ENCODE measurements around the gene RPL21. TPM values are rescaled to one million over a fixed set of nuclear protein-coding genes. Genes with fewer than 3 reads are reported as not detected.
A peak's percentile ranks its signal among the peaks of the same experiment; 100 is the strongest.

The RPL21 gene
- total RNA-seq, 2 experiments from 2014 or later = 1,401 to 1,445 TPM

DNA sequence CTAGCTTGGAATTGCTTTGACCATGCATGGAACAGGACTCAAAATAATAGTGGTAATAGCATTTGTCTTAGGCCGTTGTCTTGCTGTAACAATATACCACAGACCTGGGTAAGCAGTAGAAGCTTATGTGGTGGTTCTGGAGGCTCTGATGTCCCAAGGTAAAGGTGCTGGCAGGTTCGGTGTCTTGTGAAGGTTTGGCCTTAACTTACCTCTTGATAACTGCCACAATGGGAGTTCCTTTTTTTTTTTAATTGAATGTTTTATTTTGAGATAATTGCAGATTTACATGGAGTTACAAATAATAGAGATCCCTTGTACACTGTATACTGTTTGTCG is 5.8 kb downstream of the RPL21 start:
- Mint-ChIP-seq H3K4me3 (no peak overlapping the region), H3K4me1 (ENCODE audit: low read depth) (peaks cover 73% of the 10 kb centered on the region), H3K27ac (peak overlapping the region; percentile 81), H3K36me3 (ENCODE audit: low read depth) (peaks cover 84% of the 10 kb centered on the region), H3K9me3 (no peaks in the 10 kb centered on the region), H3K27me3 (no peaks in the 10 kb centered on the region)
- no peak for DNase-seq
- TF ChIP-seq, protein P1, sequence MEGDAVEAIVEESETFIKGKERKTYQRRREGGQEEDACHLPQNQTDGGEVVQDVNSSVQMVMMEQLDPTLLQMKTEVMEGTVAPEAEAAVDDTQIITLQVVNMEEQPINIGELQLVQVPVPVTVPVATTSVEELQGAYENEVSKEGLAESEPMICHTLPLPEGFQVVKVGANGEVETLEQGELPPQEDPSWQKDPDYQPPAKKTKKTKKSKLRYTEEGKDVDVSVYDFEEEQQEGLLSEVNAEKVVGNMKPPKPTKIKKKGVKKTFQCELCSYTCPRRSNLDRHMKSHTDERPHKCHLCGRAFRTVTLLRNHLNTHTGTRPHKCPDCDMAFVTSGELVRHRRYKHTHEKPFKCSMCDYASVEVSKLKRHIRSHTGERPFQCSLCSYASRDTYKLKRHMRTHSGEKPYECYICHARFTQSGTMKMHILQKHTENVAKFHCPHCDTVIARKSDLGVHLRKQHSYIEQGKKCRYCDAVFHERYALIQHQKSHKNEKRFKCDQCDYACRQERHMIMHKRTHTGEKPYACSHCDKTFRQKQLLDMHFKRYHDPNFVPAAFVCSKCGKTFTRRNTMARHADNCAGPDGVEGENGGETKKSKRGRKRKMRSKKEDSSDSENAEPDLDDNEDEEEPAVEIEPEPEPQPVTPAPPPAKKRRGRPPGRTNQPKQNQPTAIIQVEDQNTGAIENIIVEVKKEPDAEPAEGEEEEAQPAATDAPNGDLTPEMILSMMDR (IDR thresholded peaks at IDR 0.05) = no peak
- ChIA-PET CTCF (interaction anchor here (1.7 to 5.9 kb wide), 2 partner anchors 11 to 14 kb away, joined by 7 to 30 read pairs; partner anchors contain the start of gene RASL11A), POLR2A (interaction anchor here (0.7 to 8.3 kb wide), 5 partner anchors 12 to 313 kb away, joined by 3 to 93 read pairs (median 7); partner anchors contain the start of gene RASL11A)
- no peak for ATAC-seq
- intact Hi-C loops (cut with micrococcal nuclease) = loop anchor here (10.0 kb wide), 1 partner anchor 168 kb away; the partner anchor contains the start of gene GTF3A

DNA sequence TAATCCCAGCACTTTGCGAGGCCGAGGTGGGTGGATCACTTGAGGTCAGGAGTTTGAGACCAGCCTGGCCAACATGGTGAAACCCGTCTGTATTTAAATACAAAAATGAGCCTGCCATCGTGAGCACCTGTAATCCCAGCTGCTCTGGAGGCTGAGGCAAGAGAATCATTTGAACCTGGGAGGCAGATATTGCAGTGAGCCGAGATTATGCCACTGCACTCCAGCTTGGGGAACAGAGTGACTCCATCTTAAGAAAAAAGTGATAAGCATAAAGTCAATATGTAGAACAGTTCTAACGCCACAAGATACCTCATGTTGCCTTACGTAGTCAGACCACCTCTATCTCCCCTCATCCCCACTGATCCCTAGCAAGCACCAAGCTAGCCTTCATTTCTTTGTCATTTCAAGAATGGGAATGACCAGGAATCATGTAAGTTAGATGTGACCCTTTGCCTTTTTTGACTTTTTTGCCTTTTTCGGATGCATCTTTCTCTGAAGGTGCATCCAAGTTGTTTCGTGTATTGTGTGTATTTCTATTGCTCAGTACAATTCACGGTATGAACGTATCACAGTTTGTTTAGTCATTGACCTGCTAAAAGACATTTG is 6.4 kb downstream of the RPL21 start:
- TF ChIP-seq, protein P1 (IDR thresholded peaks at IDR 0.05) = no peak
- Mint-ChIP-seq H3K4me1 (ENCODE audit: low read depth) (peaks cover 77% of the 10 kb centered on the region), H3K27me3 (no peaks in the 10 kb centered on the region), H3K9me3 (no peaks in the 10 kb centered on the region), H3K36me3 (ENCODE audit: low read depth) (peaks cover 82% of the 10 kb centered on the region), H3K4me3 (no peak overlapping the region), H3K27ac (peak overlapping the region; percentile 81)
- ATAC-seq = peak; percentile 10
- intact Hi-C loops (cut with micrococcal nuclease) = loop anchor here (10.0 kb wide), 1 partner anchor 167 kb away; the partner anchor contains the start of gene GTF3A
- ChIA-PET CTCF (interaction anchor here (1.7 to 5.9 kb wide), 2 partner anchors 10 to 14 kb away, joined by 7 to 30 read pairs; partner anchors contain the start of gene RASL11A), POLR2A (interaction anchor here (0.5 to 8.3 kb wide), 9 partner anchors 9 to 314 kb away, joined by 3 to 93 read pairs (median 3); partner anchors contain the start of gene RASL11A)
- DNase-seq = no peak

DNA sequence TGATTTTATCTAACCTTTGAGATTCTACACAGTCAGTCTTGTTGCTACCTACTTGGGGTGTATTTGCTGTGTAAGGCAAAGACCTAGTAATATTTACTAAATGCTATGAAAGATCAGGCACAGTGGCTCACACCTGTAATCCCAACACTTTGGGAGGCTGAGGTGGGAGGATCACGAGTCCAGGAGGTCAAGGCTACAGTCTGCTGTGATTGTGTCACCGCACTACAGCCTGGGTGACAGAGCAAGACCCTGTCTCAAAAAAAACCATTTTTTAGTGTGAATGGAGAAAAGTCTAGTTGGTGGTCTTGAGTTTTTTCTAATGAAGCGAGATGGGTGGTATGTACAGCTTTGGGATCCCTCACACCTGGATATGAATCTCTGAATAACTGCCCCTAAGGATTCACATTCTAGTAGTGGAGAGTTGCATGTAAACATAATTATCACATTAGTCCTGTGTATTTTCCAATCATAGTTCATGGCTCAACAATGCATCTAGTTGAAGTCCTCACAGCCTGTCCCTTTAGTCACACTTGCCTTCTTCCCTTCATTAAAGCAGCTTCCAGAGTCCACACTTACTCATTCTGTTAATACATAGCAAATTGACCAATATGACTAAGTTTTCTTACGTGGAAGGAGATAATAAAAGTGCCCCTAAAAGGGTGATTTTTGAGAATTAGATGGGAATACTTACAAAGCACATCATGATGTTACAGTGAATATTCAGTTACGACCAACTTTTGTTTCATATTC is 7.5 kb downstream of the RPL21 start:
- intact Hi-C loops (cut with micrococcal nuclease) = loop anchor here (10.0 kb wide), 1 partner anchor 166 kb away; the partner anchor contains the start of gene GTF3A
- CTCF ChIA-PET = interaction anchor here (5.9 kb wide), 1 partner anchor 12 kb away, joined by 30 read pairs; the partner anchor contains the start of gene RASL11A
- no peak overlapping the region for H3K4me3 Mint-ChIP-seq
- TF ChIP-seq, protein P1 (IDR thresholded peaks at IDR 0.05) = no peak
- H3K27ac Mint-ChIP-seq = peak overlapping the region; percentile 81
- POLR2A ChIA-PET = interaction anchor here (0.8 to 8.3 kb wide), 8 partner anchors 8 to 315 kb away, joined by 3 to 93 read pairs (median 4); partner anchors contain the start of gene RASL11A
- H3K27me3 Mint-ChIP-seq = no peaks in the 10 kb centered on the region
- peaks cover 80% of the 10 kb centered on the region for H3K4me1 Mint-ChIP-seq (ENCODE audit: low read depth)
- H3K9me3 Mint-ChIP-seq = no peaks in the 10 kb centered on the region
- peaks cover 73% of the 10 kb centered on the region for H3K36me3 Mint-ChIP-seq (ENCODE audit: low read depth)
- no peak for DNase-seq
- no peak for ATAC-seq

DNA sequence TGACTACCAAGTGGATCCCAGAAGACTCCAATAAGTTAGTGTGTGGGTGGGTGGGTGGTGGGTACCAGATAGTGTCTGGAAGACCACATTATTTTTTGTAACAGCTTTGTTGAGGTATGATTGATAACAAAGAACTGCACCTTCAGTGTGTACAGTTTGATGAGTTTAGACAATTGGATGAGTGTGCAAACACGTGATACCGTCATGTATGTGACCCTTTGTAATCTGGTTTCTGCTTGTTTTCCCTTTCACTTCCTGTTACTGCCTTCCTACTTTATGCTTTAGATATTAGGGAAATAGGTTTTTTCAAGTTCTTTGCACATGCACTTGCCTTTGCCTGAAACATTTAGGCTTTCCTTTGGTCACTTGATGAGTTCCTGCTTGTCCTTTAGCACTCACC is 8.5 kb downstream of the RPL21 start:
- Mint-ChIP-seq H3K27ac (peak overlapping the region; percentile 81), H3K27me3 (no peaks in the 10 kb centered on the region), H3K36me3 (ENCODE audit: low read depth) (peaks cover 65% of the 10 kb centered on the region), H3K4me1 (ENCODE audit: low read depth) (peaks cover 76% of the 10 kb centered on the region), H3K4me3 (no peak overlapping the region), H3K9me3 (no peaks in the 10 kb centered on the region)
- TF ChIP-seq, protein P1 (IDR thresholded peaks at IDR 0.05) = no peak
- ATAC-seq = no peak
- POLR2A ChIA-PET = interaction anchor here (1.2 to 8.3 kb wide), 2 partner anchors 9 kb away, joined by 4 to 93 read pairs; partner anchors contain the start of gene RASL11A
- CTCF ChIA-PET = no interaction called here
- no peak for DNase-seq
- intact Hi-C loops (cut with micrococcal nuclease) = loop anchor here (10.0 kb wide), 1 partner anchor 165 kb away; the partner anchor contains the start of gene GTF3A

Measured in activated CD8-positive, alpha-beta T cell treated with anti-CD3 and anti-CD28 coated beads for 36 hours (primary cell).